ENCODE measurements around the gene LDLR. TPM values are rescaled to one million over a fixed set of nuclear protein-coding genes. Genes with fewer than 3 reads are reported as not detected.
"Not testable (repeated sequence)": the region's sequence is repeated elsewhere in the genome, so short reads cannot be mapped to it uniquely, and the experiment has no call there.

The LDLR gene
- total RNA-seq, 1 donor from 2014 or later = 97.3 TPM

DNA sequence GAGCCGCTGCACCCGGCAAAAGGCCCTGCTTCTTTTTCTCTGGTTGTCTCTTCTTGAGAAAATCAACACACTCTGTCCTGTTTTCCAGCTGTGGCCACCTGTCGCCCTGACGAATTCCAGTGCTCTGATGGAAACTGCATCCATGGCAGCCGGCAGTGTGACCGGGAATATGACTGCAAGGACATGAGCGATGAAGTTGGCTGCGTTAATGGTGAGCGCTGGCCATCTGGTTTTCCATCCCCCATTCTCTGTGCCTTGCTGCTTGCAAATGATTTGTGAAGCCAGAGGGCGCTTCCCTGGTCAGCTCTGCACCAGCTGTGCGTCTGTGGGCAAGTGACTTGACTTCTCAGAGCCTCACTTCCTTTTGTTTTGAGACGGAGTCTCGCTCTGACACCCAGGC, 17.2 kb downstream of the LDLR start:
- no peak for DNase-seq

DNA sequence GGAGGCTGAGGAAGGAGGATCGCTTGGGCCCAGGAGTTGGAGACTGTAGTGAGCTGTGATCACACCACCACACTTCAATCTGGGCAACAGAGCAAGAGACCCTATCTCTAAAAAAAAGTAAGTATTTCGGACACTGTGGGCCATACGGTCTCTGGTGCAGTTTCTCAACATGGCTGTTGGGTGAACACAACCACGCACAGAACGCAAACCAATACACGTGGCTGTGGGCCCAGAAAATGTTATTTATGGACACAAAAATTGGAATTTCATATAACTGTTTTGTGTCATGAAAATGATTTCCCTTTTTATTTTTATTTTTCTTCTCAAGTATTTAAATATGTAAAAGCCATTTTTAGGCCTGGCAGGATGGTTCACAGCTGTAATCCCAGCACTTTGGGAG, 19.5 kb downstream of the LDLR start:
- no peak for DNase-seq

DNA sequence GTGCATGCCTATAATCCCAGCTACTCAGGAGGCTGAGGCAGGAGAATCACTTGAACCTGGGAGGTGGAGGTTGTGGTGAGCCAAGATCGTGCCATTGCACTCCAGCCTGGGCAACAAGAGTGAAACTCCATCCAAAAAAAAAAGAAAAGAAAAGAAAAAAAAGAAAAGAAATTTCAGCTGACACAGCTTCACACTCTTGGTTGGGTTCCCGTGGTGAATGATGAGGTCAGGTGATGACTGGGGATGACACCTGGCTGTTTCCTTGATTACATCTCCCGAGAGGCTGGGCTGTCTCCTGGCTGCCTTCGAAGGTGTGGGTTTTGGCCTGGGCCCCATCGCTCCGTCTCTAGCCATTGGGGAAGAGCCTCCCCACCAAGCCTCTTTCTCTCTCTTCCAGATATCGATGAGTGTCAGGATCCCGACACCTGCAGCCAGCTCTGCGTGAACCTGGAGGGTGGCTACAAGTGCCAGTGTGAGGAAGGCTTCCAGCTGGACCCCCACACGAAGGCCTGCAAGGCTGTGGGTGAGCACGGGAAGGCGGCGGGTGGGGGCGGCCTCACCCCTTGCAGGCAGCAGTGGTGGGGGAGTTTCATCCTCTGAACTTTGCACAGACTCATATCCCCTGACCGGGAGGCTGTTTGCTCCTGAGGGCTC, 22.0 kb downstream of the LDLR start:
- no peak for DNase-seq

- DNase-seq = no peak
Observed at GRCh38 chr19:11111771-11112144, 22.5 kb downstream of the LDLR start.

DNA sequence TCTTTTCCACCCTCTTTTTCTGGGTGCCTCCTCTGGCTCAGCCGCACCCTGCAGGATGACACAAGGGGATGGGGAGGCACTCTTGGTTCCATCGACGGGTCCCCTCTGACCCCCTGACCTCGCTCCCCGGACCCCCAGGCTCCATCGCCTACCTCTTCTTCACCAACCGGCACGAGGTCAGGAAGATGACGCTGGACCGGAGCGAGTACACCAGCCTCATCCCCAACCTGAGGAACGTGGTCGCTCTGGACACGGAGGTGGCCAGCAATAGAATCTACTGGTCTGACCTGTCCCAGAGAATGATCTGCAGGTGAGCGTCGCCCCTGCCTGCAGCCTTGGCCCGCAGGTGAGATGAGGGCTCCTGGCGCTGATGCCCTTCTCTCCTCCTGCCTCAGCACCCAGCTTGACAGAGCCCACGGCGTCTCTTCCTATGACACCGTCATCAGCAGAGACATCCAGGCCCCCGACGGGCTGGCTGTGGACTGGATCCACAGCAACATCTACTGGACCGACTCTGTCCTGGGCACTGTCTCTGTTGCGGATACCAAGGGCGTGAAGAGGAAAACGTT, 24.0 kb downstream of the LDLR start:
- no peak for DNase-seq

DNA sequence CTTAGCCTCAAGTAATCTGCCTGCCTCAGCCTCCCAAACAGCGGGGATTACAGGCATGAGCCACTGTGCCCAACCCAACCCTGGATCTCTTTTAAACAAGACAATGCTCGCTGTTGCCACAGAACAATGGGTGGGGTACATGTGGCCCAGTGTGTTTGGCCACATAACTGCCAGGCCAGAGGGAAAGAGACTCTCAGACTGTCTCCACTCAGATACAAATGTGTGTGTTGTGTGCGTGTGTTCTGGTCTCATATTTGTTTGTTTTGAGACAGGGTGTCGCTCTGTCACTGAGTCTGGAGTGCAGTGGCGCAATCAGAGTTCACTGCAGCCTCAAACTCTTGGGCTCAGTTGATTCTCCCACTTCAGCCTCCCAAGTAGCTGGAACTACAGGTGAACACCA, 25.8 kb downstream of the LDLR start:
- DNase-seq = no peak

- no peak for DNase-seq
Observed at GRCh38 chr19:11115895-11116446, 26.7 kb downstream of the LDLR start.

DNA sequence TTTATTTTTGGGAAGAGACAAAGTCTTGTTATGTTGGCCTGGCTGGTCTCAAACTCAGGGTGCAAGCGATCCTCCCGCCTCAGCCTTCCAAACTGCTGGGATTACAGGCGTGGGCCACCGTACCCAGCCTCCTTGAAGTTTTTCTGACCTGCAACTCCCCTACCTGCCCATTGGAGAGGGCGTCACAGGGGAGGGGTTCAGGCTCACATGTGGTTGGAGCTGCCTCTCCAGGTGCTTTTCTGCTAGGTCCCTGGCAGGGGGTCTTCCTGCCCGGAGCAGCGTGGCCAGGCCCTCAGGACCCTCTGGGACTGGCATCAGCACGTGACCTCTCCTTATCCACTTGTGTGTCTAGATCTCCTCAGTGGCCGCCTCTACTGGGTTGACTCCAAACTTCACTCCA, 27.2 kb downstream of the LDLR start:
- no peak for DNase-seq

DNA sequence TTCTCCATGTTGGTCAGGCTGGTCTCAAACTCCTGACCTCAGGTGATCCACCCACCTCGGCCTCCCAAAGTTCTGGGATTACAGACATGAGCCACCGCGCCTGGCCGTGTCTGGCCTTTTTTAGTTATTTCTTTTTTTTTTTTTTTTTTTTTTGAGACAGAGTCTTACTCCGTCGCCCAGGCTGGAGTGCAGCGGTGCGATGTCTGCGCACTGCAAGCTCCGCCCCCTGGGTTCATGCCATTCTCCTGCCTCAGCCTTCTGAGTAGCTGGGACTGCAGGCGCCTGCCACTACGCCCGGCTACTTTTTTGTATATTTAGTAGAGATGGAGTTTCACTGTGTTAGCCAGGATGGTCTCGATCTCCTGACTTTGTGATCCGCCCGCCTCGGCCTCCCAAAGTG, 32.7 kb downstream of the LDLR start:
- not testable (repeated sequence) for DNase-seq

GRCh38 chr19:11123114-11123513, 33.9 kb downstream of the LDLR start:
- DNase-seq = no peak

DNA sequence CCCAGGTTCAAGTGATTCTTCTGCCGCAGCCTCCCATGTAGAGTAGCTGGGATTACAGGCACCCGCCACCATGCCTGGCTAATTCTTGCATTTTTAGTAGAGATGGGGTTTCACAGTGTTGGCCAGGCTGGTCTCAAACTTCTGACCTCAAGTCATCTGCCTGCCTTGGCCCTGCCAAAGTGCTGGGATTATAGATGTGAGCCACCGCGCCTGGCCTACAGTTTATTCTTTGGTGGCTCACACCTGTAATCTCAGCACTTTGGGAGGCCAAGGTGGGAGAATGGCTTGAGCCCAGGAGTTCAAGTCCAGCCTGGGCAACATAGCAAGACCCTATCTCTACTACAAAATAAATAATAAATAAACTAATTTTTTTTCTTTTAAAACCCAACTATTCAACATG, 34.9 kb downstream of the LDLR start:
- DNase-seq = not testable (repeated sequence)

- DNase-seq = peak; percentile 86
Observed at GRCh38 chr19:11125994-11126685, 36.9 kb downstream of the LDLR start.

DNA sequence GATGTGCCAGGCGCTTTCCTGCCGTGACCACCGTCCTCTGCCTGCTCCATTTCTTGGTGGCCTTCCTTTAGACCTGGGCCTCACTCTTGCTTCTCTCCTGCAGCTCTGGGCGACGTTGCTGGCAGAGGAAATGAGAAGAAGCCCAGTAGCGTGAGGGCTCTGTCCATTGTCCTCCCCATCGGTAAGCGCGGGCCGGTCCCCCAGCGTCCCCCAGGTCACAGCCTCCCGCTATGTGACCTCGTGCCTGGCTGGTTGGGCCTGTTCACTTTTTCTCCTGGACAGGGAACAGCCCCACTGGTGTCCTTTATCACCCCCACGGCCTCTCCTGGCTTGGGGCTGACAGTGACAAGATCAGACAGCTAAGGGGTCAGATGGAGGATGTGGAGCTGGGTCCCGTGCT, 38.6 kb downstream of the LDLR start:
- DNase-seq = no peak

DNA sequence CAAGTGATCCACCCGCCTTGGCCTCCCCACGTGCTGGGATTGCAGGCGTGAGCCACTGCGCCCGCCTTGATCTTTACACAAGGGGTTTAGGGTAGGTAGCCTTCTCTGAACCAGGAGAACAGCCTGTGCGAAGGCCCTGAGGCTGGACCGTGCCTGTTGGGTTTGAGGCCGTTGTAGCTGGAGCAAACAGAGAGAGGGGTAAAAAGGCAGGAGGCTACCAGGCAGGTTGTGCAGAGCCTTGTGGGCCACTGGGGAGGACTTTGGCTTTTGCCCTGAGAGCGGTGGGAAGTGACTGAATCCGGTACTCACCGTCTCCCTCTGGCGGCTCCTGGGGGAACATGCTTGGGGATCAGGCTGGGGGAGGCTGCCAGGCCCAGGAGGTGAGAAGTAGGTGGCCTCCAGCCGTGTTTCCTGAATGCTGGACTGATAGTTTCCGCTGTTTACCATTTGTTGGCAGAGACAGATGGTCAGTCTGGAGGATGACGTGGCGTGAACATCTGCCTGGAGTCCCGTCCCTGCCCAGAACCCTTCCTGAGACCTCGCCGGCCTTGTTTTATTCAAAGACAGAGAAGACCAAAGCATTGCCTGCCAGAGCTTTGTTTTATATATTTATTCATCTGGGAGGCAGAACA, 41.7 kb downstream of the LDLR start:
- peak; percentile 95 for DNase-seq

GRCh38 chr19:11131471-11131870, 42.2 kb downstream of the LDLR start:
- DNase-seq = peak; percentile 58

DNA sequence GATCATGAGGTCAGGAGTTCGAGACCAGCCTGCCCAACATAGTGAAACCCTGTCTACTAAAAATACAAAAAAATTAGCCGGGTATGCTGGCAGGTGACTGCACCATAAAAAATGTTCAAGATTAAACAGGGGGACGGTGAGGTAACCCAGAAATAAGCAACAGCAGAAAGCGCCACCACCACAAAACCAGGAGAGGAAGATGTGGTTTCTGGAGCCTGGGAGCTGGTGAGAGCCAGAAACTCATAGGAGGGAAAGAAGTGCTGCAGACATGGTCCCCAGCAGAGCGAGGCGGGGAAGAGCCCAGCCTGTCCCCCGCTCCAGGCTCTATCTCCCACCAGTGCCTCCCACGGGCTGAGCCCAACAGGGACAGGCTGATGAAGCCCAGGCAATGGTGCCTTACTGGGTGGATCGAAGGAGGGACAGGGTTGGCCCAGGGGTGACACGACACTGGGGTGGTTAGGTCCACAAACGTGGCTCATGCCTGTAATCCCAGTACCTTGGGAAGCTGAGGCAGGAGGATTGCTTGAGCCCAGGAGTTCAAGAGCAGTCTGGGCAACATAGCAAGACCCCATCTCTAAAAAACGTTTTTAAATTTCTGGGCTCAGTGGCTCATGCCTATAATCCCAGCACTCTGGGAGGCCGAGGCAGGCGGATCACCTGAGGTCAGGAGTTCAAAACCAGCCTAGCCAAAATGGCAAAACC, 47.3 kb downstream of the LDLR start:
- no peak for DNase-seq

- peak; percentile 68 for DNase-seq
Observed at GRCh38 chr19:11137542-11138384, 48.5 kb downstream of the LDLR start.

- peak; percentile 68 for DNase-seq
Observed at GRCh38 chr19:11138601-11139300, 49.5 kb downstream of the LDLR start.

DNA sequence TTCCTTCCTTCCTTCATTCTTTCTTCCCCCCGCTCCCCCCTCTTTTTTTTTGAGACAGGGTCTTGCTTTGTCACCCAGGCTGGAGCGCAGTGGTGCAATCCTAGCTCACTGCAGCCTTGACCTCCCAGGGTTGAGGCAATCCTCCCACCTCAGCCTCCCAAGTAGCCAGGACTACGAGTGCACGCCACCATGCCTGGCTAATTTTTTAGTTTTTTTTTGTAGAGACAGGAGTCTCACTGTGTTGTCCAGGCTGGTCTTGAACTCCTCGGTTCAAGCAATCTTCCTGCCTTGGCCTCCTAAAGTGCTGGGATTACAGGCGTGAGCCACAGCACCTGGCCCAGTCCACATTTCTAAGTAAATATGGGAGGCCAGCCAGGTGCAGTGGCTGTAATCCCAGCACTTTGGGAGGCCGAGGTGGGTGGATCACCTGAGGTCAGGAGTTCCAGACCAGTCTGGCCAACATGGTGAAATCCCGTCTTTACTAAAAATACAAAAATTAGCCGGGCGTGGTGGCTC, 50.8 kb downstream of the LDLR start:
- not testable (repeated sequence) for DNase-seq

- DNase-seq = no peak
Observed at GRCh38 chr19:11140896-11141295, 51.6 kb downstream of the LDLR start.

DNA sequence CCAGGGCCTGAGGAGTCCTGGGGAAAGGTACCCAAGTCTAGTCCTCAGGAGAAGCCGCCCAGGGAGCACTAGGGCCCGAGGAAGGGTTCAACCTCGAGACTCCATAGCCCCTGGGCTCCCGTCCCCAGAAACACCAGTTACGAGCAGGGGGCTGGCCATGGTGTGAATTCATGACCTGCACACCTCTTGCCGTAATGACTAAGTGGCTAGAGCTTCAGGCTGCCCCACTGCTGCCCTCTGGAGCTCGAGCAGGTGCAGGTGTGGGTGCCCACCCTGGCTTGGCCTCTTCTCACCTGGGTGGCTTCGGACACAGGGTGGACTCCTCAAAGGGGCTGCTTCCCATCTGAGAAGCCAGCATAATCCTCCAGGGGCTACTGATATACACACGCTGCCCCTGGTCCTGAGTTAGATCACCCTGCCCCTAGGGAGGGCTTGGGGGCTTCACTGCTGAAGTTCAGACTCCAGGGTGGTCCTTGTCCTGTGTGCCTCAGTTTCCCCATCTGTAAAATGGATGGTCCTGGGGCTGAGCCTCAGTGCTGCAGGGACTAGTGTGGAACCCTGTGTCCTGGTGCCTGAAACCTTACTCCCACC, 52.8 kb downstream of the LDLR start:
- no peak for DNase-seq

All from dermis blood vessel endothelial cell (primary cell).